ENCODE data around the gene SLC5A5. TPM values are rescaled to one million over a fixed set of nuclear protein-coding genes. Genes with fewer than 3 reads are reported as not detected.
A peak's percentile ranks its signal among the peaks of the same experiment; 100 is the strongest.

Gene SLC5A5
- total RNA-seq, 1 experiment from 2014 or later: 1.8 TPM

DNA sequence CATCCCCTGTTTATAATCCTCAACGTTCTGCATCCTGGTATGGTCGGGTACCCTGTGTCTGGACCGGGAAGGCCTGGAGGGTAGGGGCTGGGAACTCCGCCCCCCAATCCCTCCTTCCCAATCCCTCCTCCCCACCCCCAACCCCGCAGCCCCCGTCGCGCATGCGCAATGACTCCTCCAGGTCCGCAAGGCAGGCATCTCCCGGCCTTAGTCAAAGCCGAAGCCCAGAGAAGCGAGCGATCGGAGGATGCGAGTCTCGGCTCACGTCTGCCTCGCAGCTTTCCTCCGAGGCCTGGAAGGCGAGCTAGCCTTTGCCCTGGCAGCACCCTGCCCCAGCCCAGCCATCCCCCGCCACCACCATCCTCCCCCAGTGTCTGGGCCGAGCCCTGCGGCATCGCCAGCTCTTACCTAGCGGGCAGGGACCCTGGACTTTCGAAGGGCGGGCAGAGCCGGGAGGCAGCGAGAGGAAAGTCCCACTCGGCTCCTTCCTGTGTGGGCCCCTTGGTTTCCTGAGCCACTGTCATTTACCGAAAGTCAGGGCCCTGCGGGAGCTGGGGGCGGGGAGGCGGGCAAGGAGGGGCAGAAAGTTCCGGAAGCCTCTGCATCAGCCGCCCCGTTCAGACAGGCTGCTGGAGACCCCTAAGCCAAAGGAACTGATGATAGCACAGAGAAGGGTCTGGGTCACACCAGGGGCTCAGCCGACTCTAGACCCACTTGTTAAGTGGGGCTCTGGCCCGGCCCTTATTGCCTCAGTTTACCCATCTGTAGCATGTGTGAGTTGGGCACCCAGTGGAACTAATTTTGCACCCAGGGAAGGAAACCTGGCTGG, 24.0 kb upstream of the SLC5A5 start, which contains the start of gene JAK3:
Gene JAK3 (minus strand): TSS at position 445 of the 829 bp plus-strand sequence. CDS start 3,565 bp downstream, outside the sequence.
- Histone ChIP-seq H3K27ac (ENCODE audit: insufficient read length, low read depth, low read length) (no peak within 1 kb of the TSS), H4K91ac (ENCODE audit: insufficient read length, low read depth, low read length) (no peak within 1 kb of the TSS), H2BK15ac (ENCODE audit: low read depth, low read length) (no peak within 1 kb of the TSS), H3K23me2 (ENCODE audit: insufficient read length, low read depth, low read length, poor library complexity, severe bottlenecking) (peaks cover 4% of the 10 kb centered on the region), H3K4me2 (ENCODE audit: insufficient read depth, insufficient read length, low read length) (peak within 1 kb of the TSS; percentile 37), H3T11ph (ENCODE audit: low read length) (no peak within 1 kb of the TSS), H3K23ac (ENCODE audit: insufficient read length, low read depth, low read length) (no peak within 1 kb of the TSS), H2BK20ac (ENCODE audit: low read depth, low read length, poor library complexity, severe bottlenecking) (no peak within 1 kb of the TSS), H2BK120ac (ENCODE audit: low read depth, low read length, poor library complexity, severe bottlenecking) (no peak within 1 kb of the TSS), H3K79me2 (ENCODE audit: insufficient read depth, low read length) (no peaks in the 10 kb centered on the region), H3K27me3 (ENCODE audit: insufficient read depth, low read length) (no peaks in the 10 kb centered on the region), H3K9ac (ENCODE audit: extremely low read depth, insufficient read length, low read length) (no peak within 1 kb of the TSS), H2BK12ac (ENCODE audit: insufficient read length, low read depth, low read length) (no peak within 1 kb of the TSS), H3K4me1 (ENCODE audit: insufficient read depth, low read length) (no peaks in the 10 kb centered on the region), H3K4ac (ENCODE audit: low read depth, low read length) (no peak within 1 kb of the TSS), H2AK5ac (ENCODE audit: insufficient read length, low read length) (no peak within 1 kb of the TSS), H4K20me1 (ENCODE audit: control insufficient read depth, insufficient read depth, insufficient read length) (no peaks in the 10 kb centered on the region), H3K14ac (ENCODE audit: insufficient read depth, low read length) (peak within 1 kb of the TSS; percentile 38; the same call in 1 of the 2 replicates), H4K8ac (replicated peaks; ENCODE audit: insufficient read length, low read depth, low read length) (no peak within 1 kb of the TSS), H3K56ac (ENCODE audit: insufficient read length, low read depth, low read length) (no peak within 1 kb of the TSS), H2AFZ (ENCODE audit: low read length) (no peak within 1 kb of the TSS), H3K79me1 (ENCODE audit: insufficient read depth, low read depth, low read length, poor library complexity, severe bottlenecking) (no peaks in the 10 kb centered on the region), H3K18ac (ENCODE audit: insufficient read length, low read depth, low read length) (no peak within 1 kb of the TSS), H2BK5ac (ENCODE audit: insufficient read length, low read length) (no peak within 1 kb of the TSS), H3K9me3 (ENCODE audit: control insufficient read depth, low read depth, low read length) (no peaks in the 10 kb centered on the region), H4K5ac (ENCODE audit: insufficient read length, low read depth, low read length) (no peak within 1 kb of the TSS)
- Mint-ChIP-seq H3K27me3 (ENCODE audit: low read depth) (peaks cover 38% of the 10 kb centered on the region), H3K4me3 (peak within 1 kb of the TSS; percentile 46 to 64; a peak in 4 of 5 replicates), H3K9me3 (peaks cover 2 to 5% of the 10 kb centered on the region in 2 experiments; a peak in 3 of 5 replicates), H3K36me3 (ENCODE audit: insufficient read depth in 1 of 3, low read depth in 3 of 3) (no peaks in the 10 kb centered on the region; a peak in 1 of 7 replicates), H3K4me1 (peaks cover 5 to 16% of the 10 kb centered on the region in 2 experiments; a peak in 3 of 4 replicates), H3K27ac (peak within 1 kb of the TSS in 1 of 3 experiments; percentile 77; a peak in 1 of 7 replicates)
- peak; percentile 91 for DNase-seq
- WGBS (ENCODE audit: extremely low coverage, insufficient read length, low lambda C conversion rate): no CpG with 5 or more reads among the region's 40 CpGs
- TF ChIP-seq, protein P1, sequence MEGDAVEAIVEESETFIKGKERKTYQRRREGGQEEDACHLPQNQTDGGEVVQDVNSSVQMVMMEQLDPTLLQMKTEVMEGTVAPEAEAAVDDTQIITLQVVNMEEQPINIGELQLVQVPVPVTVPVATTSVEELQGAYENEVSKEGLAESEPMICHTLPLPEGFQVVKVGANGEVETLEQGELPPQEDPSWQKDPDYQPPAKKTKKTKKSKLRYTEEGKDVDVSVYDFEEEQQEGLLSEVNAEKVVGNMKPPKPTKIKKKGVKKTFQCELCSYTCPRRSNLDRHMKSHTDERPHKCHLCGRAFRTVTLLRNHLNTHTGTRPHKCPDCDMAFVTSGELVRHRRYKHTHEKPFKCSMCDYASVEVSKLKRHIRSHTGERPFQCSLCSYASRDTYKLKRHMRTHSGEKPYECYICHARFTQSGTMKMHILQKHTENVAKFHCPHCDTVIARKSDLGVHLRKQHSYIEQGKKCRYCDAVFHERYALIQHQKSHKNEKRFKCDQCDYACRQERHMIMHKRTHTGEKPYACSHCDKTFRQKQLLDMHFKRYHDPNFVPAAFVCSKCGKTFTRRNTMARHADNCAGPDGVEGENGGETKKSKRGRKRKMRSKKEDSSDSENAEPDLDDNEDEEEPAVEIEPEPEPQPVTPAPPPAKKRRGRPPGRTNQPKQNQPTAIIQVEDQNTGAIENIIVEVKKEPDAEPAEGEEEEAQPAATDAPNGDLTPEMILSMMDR (conservative IDR thresholded peaks at IDR 0.05): no peak

Data from H9 (cell line).